Lower lobe of right lung (tissue), 2 donors: ENCODE measurements around the gene ASPDH. TPM values are rescaled to one million over a fixed set of nuclear protein-coding genes. Genes with fewer than 3 reads are reported as not detected.
A peak's percentile ranks its signal among the peaks of the same experiment; 100 is the strongest.

Source experiments
- ATAC-seq, 2 donors: fragments of 200-7000 bp; cut with Tn5 transposase; one replicate each; pipeline ENCODE4 v1.9.1; 2020 to 2022; ENCODE audit warnings: mild to moderate bottlenecking in 2 of 2, moderate library complexity in 2 of 2
- DNase-seq: peaks from one replicate; pipeline ENCODE4 v3.0.0-alpha.2; 2020
- H3K27ac ChIP-seq: fragments of 200-600 bp; one replicate; pipeline ENCODE4 v1.8.0; 2022
- H3K27me3 ChIP-seq: fragments of 200-600 bp; one replicate; pipeline ENCODE4 v1.8.0; 2022; ENCODE audit warnings: low read depth
- H3K36me3 ChIP-seq: fragments of 200-600 bp; one replicate; pipeline ENCODE4 v1.8.0; 2022; ENCODE audit warnings: mild to moderate bottlenecking
- H3K4me1 ChIP-seq: fragments of 200-600 bp; one replicate; pipeline ENCODE4 v1.8.0; 2022
- H3K4me3 ChIP-seq: fragments of 200-600 bp; one replicate; pipeline ENCODE4 v1.8.0; 2022; ENCODE audit warnings: mild to moderate bottlenecking
- H3K9me3 ChIP-seq: fragments of 200-600 bp; one replicate; pipeline ENCODE4 v1.8.0; 2022
- CTCF ChIP-seq: fragments of 200-600 bp; IDR thresholded peaks from one replicate; pipeline ENCODE4 v1.8.0; 2022; ENCODE audit warnings: antibody characterized with exemption, mild to moderate bottlenecking
- intact Hi-C: fragments of 100-400 bp; cut with DNase I; formaldehyde crosslinking; loops from one replicate; pipeline ENCODE4 v1.11.0; 2022
- total RNA-seq: library from RNA; stranded (reverse); fragmentation: NEBNext Ultra II Directional; extraction: Animal tissue kit (Norgen Biotek cat#: 25700); gene quantifications from one replicate; pipeline ENCODE4 v1.2.1, GENCODE V29; 2021
- donor health status: DM: no; HTN: yes; CAD: no; lungs with severe emphysema.

ASPDH gene
- total RNA-seq, 1 donor from 2014 or later: not detected

- no peaks in the 10 kb centered on the region for H3K27me3 ChIP-seq
- H3K36me3 ChIP-seq: no peaks in the 10 kb centered on the region
- TF ChIP-seq CTCF: no peak
- no peak overlapping the region for H3K27ac ChIP-seq
- ATAC-seq: no peak
- no peaks in the 10 kb centered on the region for H3K4me1 ChIP-seq
- no peak overlapping the region for H3K4me3 ChIP-seq
- DNase-seq: peak; percentile 25
- H3K9me3 ChIP-seq: no peaks in the 10 kb centered on the region
- intact Hi-C loops: no loop called here
Observed at GRCh38 chr19:50520822-50521465, 7.2 kb upstream of the ASPDH start.

DNA sequence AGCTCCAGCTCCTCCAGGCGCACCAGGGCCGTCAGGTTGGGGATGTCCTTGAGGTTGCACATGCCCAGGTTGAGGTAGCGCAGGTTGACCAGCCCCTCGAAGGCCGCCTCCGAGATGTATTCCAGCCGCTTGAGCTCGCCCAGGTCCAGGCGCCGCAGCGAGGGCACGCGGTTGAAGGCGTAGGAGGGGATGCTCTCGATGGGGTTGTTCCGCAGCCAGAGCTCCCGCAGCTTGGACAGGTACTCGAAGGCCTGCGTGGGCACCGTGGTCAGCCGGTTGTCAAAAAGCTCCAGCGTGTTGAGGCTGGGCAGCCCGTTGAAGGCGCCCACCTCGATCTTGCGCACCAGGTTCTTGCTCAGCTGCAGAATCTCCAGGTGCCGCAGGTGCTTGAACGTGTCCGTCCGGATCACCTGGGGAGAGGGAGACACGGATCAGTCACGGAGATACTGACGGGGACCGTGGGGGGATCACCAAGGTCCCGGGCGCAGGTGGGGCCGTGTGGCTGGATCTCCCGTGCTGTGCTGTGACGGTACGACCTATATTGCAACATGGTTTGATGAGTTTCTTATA is 5.4 kb upstream of the ASPDH start:
- Histone ChIP-seq H3K27ac (no peak overlapping the region), H3K36me3 (no peaks in the 10 kb centered on the region), H3K27me3 (peaks cover 8% of the 10 kb centered on the region), H3K4me1 (no peaks in the 10 kb centered on the region), H3K4me3 (no peak overlapping the region), H3K9me3 (no peaks in the 10 kb centered on the region)
- no peak for TF ChIP-seq CTCF
- peak; percentile 42 for DNase-seq
- ATAC-seq: no peak
- intact Hi-C loops: no loop called here

- intact Hi-C loops: no loop called here
- ATAC-seq (no peak), DNase-seq (peak; percentile 46)
- Histone ChIP-seq H3K4me1 (no peaks in the 10 kb centered on the region), H3K9me3 (no peaks in the 10 kb centered on the region), H3K27ac (no peak overlapping the region), H3K36me3 (no peaks in the 10 kb centered on the region), H3K4me3 (no peak overlapping the region), H3K27me3 (peaks cover 8% of the 10 kb centered on the region)
- peak; percentile 11 for TF ChIP-seq CTCF
Observed at GRCh38 chr19:50518091-50519005, 4.6 kb upstream of the ASPDH start.

DNA sequence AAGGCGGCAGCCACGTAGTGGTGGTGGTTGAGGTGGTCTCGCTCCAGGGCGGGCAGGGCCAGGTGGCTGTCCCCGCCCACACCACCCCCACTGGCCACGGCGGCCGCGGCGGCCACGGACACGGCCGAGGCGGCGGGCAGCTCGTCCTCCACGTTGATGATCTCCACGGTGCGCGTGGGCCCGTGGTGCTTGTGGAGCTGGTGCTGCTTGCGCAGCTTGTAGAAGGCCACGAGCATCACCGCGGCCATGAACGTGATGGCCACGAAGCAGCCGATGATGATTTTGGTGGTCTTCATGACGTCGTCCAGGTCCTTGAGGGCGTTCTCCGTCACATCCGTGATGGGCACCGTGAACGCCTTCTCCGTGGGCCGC is 4.0 kb upstream of the ASPDH start:
- no peak for ATAC-seq
- Histone ChIP-seq H3K27me3 (peaks cover 8% of the 10 kb centered on the region), H3K27ac (no peak overlapping the region), H3K4me1 (no peaks in the 10 kb centered on the region), H3K4me3 (no peak overlapping the region), H3K9me3 (no peaks in the 10 kb centered on the region), H3K36me3 (no peaks in the 10 kb centered on the region)
- TF ChIP-seq CTCF: no peak
- intact Hi-C loops: no loop called here
- DNase-seq: peak; percentile 37

- no peak overlapping the region for H3K27ac ChIP-seq
- no peak for ATAC-seq
- no peaks in the 10 kb centered on the region for H3K36me3 ChIP-seq
- TF ChIP-seq CTCF: no peak
- DNase-seq: peak; percentile 35
- intact Hi-C loops: no loop called here
- H3K4me3 ChIP-seq: no peak overlapping the region
- H3K4me1 ChIP-seq: no peaks in the 10 kb centered on the region
- peaks cover 8% of the 10 kb centered on the region for H3K27me3 ChIP-seq
- no peaks in the 10 kb centered on the region for H3K9me3 ChIP-seq
Observed at GRCh38 chr19:50516964-50517703, 3.4 kb upstream of the ASPDH start.
